Choroid plexus epithelial cell (primary cell): Measurements from ENCODE around the gene CCER1.

Experiments used
- DNase-seq: peaks from one replicate; pipeline ENCODE4 v3.0.0-alpha.2; 2010; ENCODE audit warnings: low read depth
- H3K4me3 ChIP-seq: 2 replicates; pipeline ENCODE4 v1.5.1; 2011; ENCODE audit warnings: low read depth, mild to moderate bottlenecking, control low read depth, low read length, moderate library complexity
- CTCF ChIP-seq: conservative IDR thresholded peaks from 2 replicates; pipeline ENCODE4 v1.5.1; 2011; ENCODE audit warnings: low read depth, mild to moderate bottlenecking, control low read depth, inconsistent platforms, low read length, moderate library complexity

Gene CCER1

GRCh38 chr12:90969851-90970250 is 14.9 kb upstream of the CCER1 start:
- no peak overlapping the region for H3K4me3 ChIP-seq
- TF ChIP-seq CTCF, result no peak
- DNase-seq, result no peak

- TF ChIP-seq CTCF, result no peak
- no peak for DNase-seq
- no peak overlapping the region for H3K4me3 ChIP-seq
Measured at GRCh38 chr12:90969346-90969745, 14.4 kb upstream of the CCER1 start.

GRCh38 chr12:90965204-90965603 is 10.2 kb upstream of the CCER1 start:
- H3K4me3 ChIP-seq, result no peak overlapping the region
- DNase-seq, result no peak
- TF ChIP-seq CTCF, result no peak

- no peak overlapping the region for H3K4me3 ChIP-seq
- no peak for DNase-seq
- TF ChIP-seq CTCF, result no peak
Measured at GRCh38 chr12:90964616-90965015, 9.6 kb upstream of the CCER1 start.

- TF ChIP-seq CTCF, result no peak
- no peak for DNase-seq
- no peak overlapping the region for H3K4me3 ChIP-seq
Measured at GRCh38 chr12:90963946-90964345, 9.0 kb upstream of the CCER1 start.

- no peak for DNase-seq
- no peak for TF ChIP-seq CTCF
- no peak overlapping the region for H3K4me3 ChIP-seq
Measured at GRCh38 chr12:90961154-90961553, 6.2 kb upstream of the CCER1 start.

- DNase-seq, result peak; percentile 79
- H3K4me3 ChIP-seq, result no peak overlapping the region
- peak; percentile 82 for TF ChIP-seq CTCF
Measured at GRCh38 chr12:90959538-90960139, 4.7 kb upstream of the CCER1 start.
